ENCODE data around the gene KRTAP3-3.
"Not testable (repeated sequence)": the region's sequence is repeated elsewhere in the genome, so short reads cannot be mapped to it uniquely, and the experiment has no call there.

Gene KRTAP3-3

GRCh38 chr17:41004397-41004796, 10.4 kb upstream of the KRTAP3-3 start:
- DNase-seq, result no peak

GRCh38 chr17:41003926-41004325, 10.0 kb upstream of the KRTAP3-3 start:
- DNase-seq, result no peak

- peak; percentile 53 for DNase-seq
Measured at GRCh38 chr17:41002814-41003213, 8.8 kb upstream of the KRTAP3-3 start.

- no peak for DNase-seq
Measured at GRCh38 chr17:41001795-41002194, 7.8 kb upstream of the KRTAP3-3 start.

- not testable (repeated sequence) for DNase-seq
Measured at GRCh38 chr17:40999563-40999962, 5.6 kb upstream of the KRTAP3-3 start, which contains the start of gene KRTAP3-2. KRTAP3-2 (minus strand) TSS chr17:40999906; CDS start chr17:40999853, 53 bp downstream.

GRCh38 chr17:40997361-40997760, 3.4 kb upstream of the KRTAP3-3 start:
- no peak for DNase-seq

- no peak for DNase-seq
Measured at GRCh38 chr17:40996829-40997228, 2.9 kb upstream of the KRTAP3-3 start.

GRCh38 chr17:40995116-40995515, 1.2 kb upstream of the KRTAP3-3 start:
- DNase-seq, result no peak

- no peak for DNase-seq
Measured at GRCh38 chr17:40993084-40993483, 880 bp downstream of the KRTAP3-3 start.

GRCh38 chr17:40992666-40993065, 1.3 kb downstream of the KRTAP3-3 start:
- DNase-seq, result no peak

- DNase-seq, result no peak
Measured at GRCh38 chr17:40986920-40987319, 7.0 kb downstream of the KRTAP3-3 start.

GRCh38 chr17:40984226-40984625, 9.7 kb downstream of the KRTAP3-3 start, which contains the start of gene KRT40:
KRT40 (minus strand) TSS chr17:40984326; CDS start chr17:40984273, 53 bp downstream.
- no peak for DNase-seq

- no peak for DNase-seq
Measured at GRCh38 chr17:40981115-40981514, 12.8 kb downstream of the KRTAP3-3 start.

GRCh38 chr17:40980596-40980995, 13.4 kb downstream of the KRTAP3-3 start:
- peak; percentile 22 for DNase-seq

- DNase-seq, result no peak
Measured at GRCh38 chr17:40980117-40980516, 13.8 kb downstream of the KRTAP3-3 start.

- DNase-seq, result peak; percentile 20
Measured at GRCh38 chr17:40978575-40979151, 15.3 kb downstream of the KRTAP3-3 start.

GRCh38 chr17:40975516-40975915, 18.4 kb downstream of the KRTAP3-3 start:
- no peak for DNase-seq

GRCh38 chr17:40974366-40974765, 19.6 kb downstream of the KRTAP3-3 start:
- no peak for DNase-seq

GRCh38 chr17:40967582-40967981, 26.4 kb downstream of the KRTAP3-3 start:
- no peak for DNase-seq

GRCh38 chr17:40966848-40967247, 27.1 kb downstream of the KRTAP3-3 start, which contains the start of gene KRT39:
KRT39 (minus strand) TSS chr17:40966948; CDS start chr17:40966856, 92 bp downstream.
- no peak for DNase-seq

GRCh38 chr17:40963838-40964237, 30.1 kb downstream of the KRTAP3-3 start:
- DNase-seq, result peak; percentile 30

- no peak for DNase-seq
Measured at GRCh38 chr17:40962059-40962561, 31.9 kb downstream of the KRTAP3-3 start.

GRCh38 chr17:40961591-40961990, 32.4 kb downstream of the KRTAP3-3 start:
- DNase-seq, result no peak

GRCh38 chr17:40960144-40960543, 33.8 kb downstream of the KRTAP3-3 start:
- DNase-seq, result no peak

Data from fibroblast of skin of back (primary cell).